WTC11 (cell line): ENCODE data around the gene OXSR1. TPM values are rescaled to one million over a fixed set of nuclear protein-coding genes. Genes with fewer than 3 reads are reported as not detected.

Experiments used
- ATAC-seq: fragments of 200-7000 bp; cut with Tn5 transposase; 2 replicates; pipeline ENCODE4 v1.10.0; 2021; ENCODE audit warnings: mild to moderate bottlenecking, moderate library complexity
- CTCF ChIA-PET: fragments of 300-600 bp; sonication (Branson Sonifier 250); formaldehyde crosslinking; loops from one replicate; lab custom pipeline; 2021; ENCODE audit warnings: antibody characterized with exemption; lab: Charles Lee
- POLR2A ChIA-PET: fragments of 350-600 bp; sonication (Branson Sonifier 250); formaldehyde crosslinking; loops from one replicate; lab custom pipeline; 2021; ENCODE audit warnings: antibody characterized with exemption; lab: Charles Lee
- DNase-seq: peaks from one replicate; pipeline ENCODE4 v3.0.0; 2021; ENCODE audit warnings: low spot score
- H3K27ac Mint-ChIP-seq: 2 replicates; pipeline ENCODE4 v1.8.0; 2021; ENCODE audit warnings: mixed read lengths
- H3K27me3 Mint-ChIP-seq: 2 replicates; pipeline ENCODE4 v1.8.0; 2021; ENCODE audit warnings: low read depth, mild to moderate bottlenecking, moderate library complexity, mixed read lengths
- H3K36me3 Mint-ChIP-seq: 2 replicates; pipeline ENCODE4 v1.8.0; 2021; ENCODE audit warnings: mixed read lengths
- H3K4me1 Mint-ChIP-seq: 2 replicates; pipeline ENCODE4 v1.8.0; 2022; ENCODE audit warnings: mixed read lengths
- H3K4me3 Mint-ChIP-seq: 2 replicates; pipeline ENCODE4 v1.8.0; 2021; ENCODE audit warnings: mild to moderate bottlenecking, moderate library complexity, mixed read lengths
- H3K9me3 Mint-ChIP-seq: 2 replicates; pipeline ENCODE4 v1.8.0; 2021; ENCODE audit warnings: mixed read lengths
- ATF1 ChIP-seq: sonication (generic); formaldehyde crosslinking; IDR thresholded peaks from 2 replicates; pipeline ENCODE4 v1.8.1; 2023; ENCODE audit warnings: mild to moderate bottlenecking, moderate library complexity, missing genetic modification reagents
- CBFB ChIP-seq: sonication (generic); formaldehyde crosslinking; IDR thresholded peaks from 2 replicates; pipeline ENCODE4 v1.8.1; 2022; ENCODE audit warnings: mild to moderate bottlenecking, low read depth, missing genetic modification reagents
- CREB1 ChIP-seq: sonication (generic); formaldehyde crosslinking; IDR thresholded peaks from 2 replicates; pipeline ENCODE4 v1.8.0; 2023; ENCODE audit warnings: mild to moderate bottlenecking, missing genetic modification reagents
- CTCF ChIP-seq: fragments of 200-600 bp; IDR thresholded peaks from 2 replicates; pipeline ENCODE4 v1.8.0; 2022; ENCODE audit warnings: antibody characterized with exemption
- E2F4 ChIP-seq: sonication (generic); formaldehyde crosslinking; IDR thresholded peaks from 2 replicates; pipeline ENCODE4 v1.8.1; 2022; ENCODE audit warnings: low read depth, mild to moderate bottlenecking, moderate library complexity, missing genetic modification reagents, borderline replicate concordance
- ERG ChIP-seq: fragments of 250-450 bp; sonication (Bioruptor Pico); IDR thresholded peaks from 2 replicates; pipeline ENCODE4 v1.8.0; 2021; ENCODE audit warnings: mild to moderate bottlenecking
- FOXK1 ChIP-seq: sonication (generic); formaldehyde crosslinking; IDR thresholded peaks from 2 replicates; pipeline ENCODE4 v1.8.0; 2022; ENCODE audit warnings: mild to moderate bottlenecking, moderate library complexity, missing genetic modification reagents
- FOXP1 ChIP-seq: sonication (generic); formaldehyde crosslinking; IDR thresholded peaks from 2 replicates; pipeline ENCODE4 v1.8.0; 2022; ENCODE audit warnings: missing genetic modification reagents, mild to moderate bottlenecking, moderate library complexity, borderline replicate concordance
- GRHL2 ChIP-seq: fragments of 250-450 bp; sonication (Bioruptor Pico); IDR thresholded peaks from 2 replicates; pipeline ENCODE4 v1.8.0; 2022; ENCODE audit warnings: mild to moderate bottlenecking, moderate library complexity; ENCODE audit not compliant: insufficient replicate concordance, severe bottlenecking
- IRF2 ChIP-seq: sonication (generic); formaldehyde crosslinking; IDR thresholded peaks from 2 replicates; pipeline ENCODE4 v1.8.0; 2022; ENCODE audit warnings: low read depth, missing genetic modification reagents, borderline replicate concordance
- MLX ChIP-seq: sonication (generic); formaldehyde crosslinking; IDR thresholded peaks from 2 replicates; pipeline ENCODE4 v1.8.1; 2023; ENCODE audit warnings: mild to moderate bottlenecking, missing genetic modification reagents, moderate library complexity
- NFATC4 ChIP-seq: fragments of 250-450 bp; sonication (Bioruptor Pico); IDR thresholded peaks from 2 replicates; pipeline ENCODE4 v1.9.0; 2021; ENCODE audit warnings: mild to moderate bottlenecking
- NFYB ChIP-seq: sonication (generic); formaldehyde crosslinking; conservative IDR thresholded peaks from 2 replicates; pipeline ENCODE4 v1.8.0; 2022; ENCODE audit warnings: low read depth, missing genetic modification reagents
- ZBTB21 ChIP-seq: sonication (generic); formaldehyde crosslinking; IDR thresholded peaks from 2 replicates; pipeline ENCODE4 v1.8.1; 2023; ENCODE audit warnings: mild to moderate bottlenecking, missing genetic modification reagents, borderline replicate concordance
- ZNF232 ChIP-seq: sonication (generic); formaldehyde crosslinking; IDR thresholded peaks from 2 replicates; pipeline ENCODE4 v1.8.0; 2022; ENCODE audit warnings: mild to moderate bottlenecking, missing genetic modification reagents
- ZNF263 ChIP-seq: sonication (generic); formaldehyde crosslinking; IDR thresholded peaks from 2 replicates; pipeline ENCODE4 v1.8.1; 2022; ENCODE audit warnings: low read depth, mild to moderate bottlenecking, moderate library complexity, missing genetic modification reagents
- total RNA-seq: library from RNA; stranded (reverse); gene quantifications from 3 replicates; pipeline ENCODE4 v1.2.3, GENCODE V29; 2021
- TF ChIP-seq, protein P1 (sequence below): sonication (generic); formaldehyde crosslinking; IDR thresholded peaks from 2 replicates; pipeline ENCODE4 v1.8.1; 2022; ENCODE audit warnings: mild to moderate bottlenecking, missing genetic modification reagents, moderate library complexity, borderline replicate concordance
- TF ChIP-seq, protein P2 (sequence below): sonication (generic); formaldehyde crosslinking; IDR thresholded peaks from 2 replicates; pipeline ENCODE4 v1.8.1; 2023; ENCODE audit warnings: mild to moderate bottlenecking, missing genetic modification reagents
- TF ChIP-seq, protein P3 (sequence below): sonication (generic); formaldehyde crosslinking; conservative IDR thresholded peaks from 2 replicates; pipeline ENCODE4 v1.8.1; 2023; ENCODE audit warnings: mild to moderate bottlenecking, low read depth, missing genetic modification reagents, moderate library complexity

Gene OXSR1
- total RNA-seq, 1 experiment from 2014 or later: 50.6 TPM

- TF ChIP-seq ZNF232 (CRISPR knock-in tag) (no peak), NFYB (no peak), IRF2 (no peak), NFATC4 (CRISPR knock-in tag) (no peak)
- TF ChIP-seq, all 79 proteins: peak for 0
Measured at GRCh38 chr3:38117163-38117716, 48.1 kb upstream of the OXSR1 start (continued).

DNA sequence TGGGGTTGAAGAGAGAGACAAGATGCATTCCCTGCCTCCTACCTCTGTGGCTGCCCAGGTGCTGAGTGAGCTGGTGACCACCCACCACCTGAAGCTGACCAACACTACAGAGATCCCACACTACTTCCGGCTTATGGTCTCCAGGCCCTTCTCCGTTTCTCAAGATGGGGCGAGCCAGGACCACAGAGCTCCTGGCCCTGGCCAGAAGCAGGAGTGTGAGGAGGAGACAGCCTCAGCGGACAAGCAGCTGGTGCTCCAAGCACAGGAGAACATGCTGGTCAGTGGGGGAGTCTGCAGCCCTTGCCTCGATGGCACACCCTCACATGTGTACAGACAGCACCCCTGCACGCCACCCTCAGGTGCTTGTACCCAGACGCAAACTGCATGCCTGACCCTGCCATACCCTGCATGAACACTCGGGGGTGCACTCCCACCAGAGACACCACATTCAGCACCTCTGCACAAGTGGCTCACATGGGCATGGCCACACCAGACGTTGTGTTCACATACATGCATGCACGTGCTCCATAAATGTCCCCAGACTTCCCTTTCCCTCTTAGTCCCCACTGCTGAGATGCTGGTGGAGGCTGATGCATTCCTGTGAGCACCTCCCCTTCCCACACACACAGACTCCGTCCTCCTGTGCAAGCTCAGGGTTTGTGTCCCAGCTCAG is 47.5 kb upstream of the OXSR1 start:
- Mint-ChIP-seq H3K4me3 (no peak overlapping the region), H3K27me3 (peaks cover 6% of the 10 kb centered on the region), H3K9me3 (no peaks in the 10 kb centered on the region), H3K36me3 (peaks cover 10% of the 10 kb centered on the region)
- peak; percentile 82 for ATAC-seq
- POLR2A ChIA-PET: no interaction called here
- TF ChIP-seq GRHL2: no peak
- TF ChIP-seq CTCF: peak; percentile 60
- TF ChIP-seq FOXP1 (CRISPR knock-in tag): 0 out of 2 replicates have a peak, but pooled peaks have one; percentile 20
- TF ChIP-seq ZBTB21 (CRISPR knock-in tag): no peak
- TF ChIP-seq ATF1 (CRISPR knock-in tag): no peak
- TF ChIP-seq, all 79 proteins: peak for 2
- Mint-ChIP-seq H3K27ac (no peak overlapping the region), H3K4me1 (no peaks in the 10 kb centered on the region)
- peak; percentile 74 for DNase-seq
- CTCF ChIA-PET: interaction anchor here (0.6 to 2.8 kb wide), 13 partner anchors 9 to 229 kb away, joined by 3 to 10 read pairs (median 3); partner anchors contain the start of genes ACAA1, PLCD1 and XYLB

- no peaks in the 10 kb centered on the region for H3K4me1 Mint-ChIP-seq
- H3K27me3 Mint-ChIP-seq: peaks cover 6% of the 10 kb centered on the region
- H3K4me3 Mint-ChIP-seq: no peak overlapping the region
- H3K36me3 Mint-ChIP-seq: peaks cover 15% of the 10 kb centered on the region
- no peak overlapping the region for H3K27ac Mint-ChIP-seq
- no peaks in the 10 kb centered on the region for H3K9me3 Mint-ChIP-seq
- ChIA-PET CTCF (interaction anchor here (0.9 to 2.8 kb wide), 8 partner anchors 9 to 163 kb away, joined by 3 to 10 read pairs (median 3); partner anchors contain the start of genes ACAA1 and PLCD1), POLR2A (no interaction called here)
- DNase-seq (no peak), ATAC-seq (no peak)
- TF ChIP-seq, protein P1, sequence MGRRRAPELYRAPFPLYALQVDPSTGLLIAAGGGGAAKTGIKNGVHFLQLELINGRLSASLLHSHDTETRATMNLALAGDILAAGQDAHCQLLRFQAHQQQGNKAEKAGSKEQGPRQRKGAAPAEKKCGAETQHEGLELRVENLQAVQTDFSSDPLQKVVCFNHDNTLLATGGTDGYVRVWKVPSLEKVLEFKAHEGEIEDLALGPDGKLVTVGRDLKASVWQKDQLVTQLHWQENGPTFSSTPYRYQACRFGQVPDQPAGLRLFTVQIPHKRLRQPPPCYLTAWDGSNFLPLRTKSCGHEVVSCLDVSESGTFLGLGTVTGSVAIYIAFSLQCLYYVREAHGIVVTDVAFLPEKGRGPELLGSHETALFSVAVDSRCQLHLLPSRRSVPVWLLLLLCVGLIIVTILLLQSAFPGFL (CRISPR knock-in tag): no peak
- no peak for TF ChIP-seq E2F4 (CRISPR knock-in tag)
- no peak for TF ChIP-seq FOXP1 (CRISPR knock-in tag)
- no peak for TF ChIP-seq CBFB (CRISPR knock-in tag)
- TF ChIP-seq, protein P2, sequence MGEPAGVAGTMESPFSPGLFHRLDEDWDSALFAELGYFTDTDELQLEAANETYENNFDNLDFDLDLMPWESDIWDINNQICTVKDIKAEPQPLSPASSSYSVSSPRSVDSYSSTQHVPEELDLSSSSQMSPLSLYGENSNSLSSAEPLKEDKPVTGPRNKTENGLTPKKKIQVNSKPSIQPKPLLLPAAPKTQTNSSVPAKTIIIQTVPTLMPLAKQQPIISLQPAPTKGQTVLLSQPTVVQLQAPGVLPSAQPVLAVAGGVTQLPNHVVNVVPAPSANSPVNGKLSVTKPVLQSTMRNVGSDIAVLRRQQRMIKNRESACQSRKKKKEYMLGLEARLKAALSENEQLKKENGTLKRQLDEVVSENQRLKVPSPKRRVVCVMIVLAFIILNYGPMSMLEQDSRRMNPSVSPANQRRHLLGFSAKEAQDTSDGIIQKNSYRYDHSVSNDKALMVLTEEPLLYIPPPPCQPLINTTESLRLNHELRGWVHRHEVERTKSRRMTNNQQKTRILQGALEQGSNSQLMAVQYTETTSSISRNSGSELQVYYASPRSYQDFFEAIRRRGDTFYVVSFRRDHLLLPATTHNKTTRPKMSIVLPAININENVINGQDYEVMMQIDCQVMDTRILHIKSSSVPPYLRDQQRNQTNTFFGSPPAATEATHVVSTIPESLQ (CRISPR knock-in tag): no peak
- TF ChIP-seq CREB1 (CRISPR knock-in tag): no peak
- no peak for TF ChIP-seq ERG (CRISPR knock-in tag)
- no peak for TF ChIP-seq ZNF263
- TF ChIP-seq FOXK1 (CRISPR knock-in tag): no peak
- TF ChIP-seq, protein P3, sequence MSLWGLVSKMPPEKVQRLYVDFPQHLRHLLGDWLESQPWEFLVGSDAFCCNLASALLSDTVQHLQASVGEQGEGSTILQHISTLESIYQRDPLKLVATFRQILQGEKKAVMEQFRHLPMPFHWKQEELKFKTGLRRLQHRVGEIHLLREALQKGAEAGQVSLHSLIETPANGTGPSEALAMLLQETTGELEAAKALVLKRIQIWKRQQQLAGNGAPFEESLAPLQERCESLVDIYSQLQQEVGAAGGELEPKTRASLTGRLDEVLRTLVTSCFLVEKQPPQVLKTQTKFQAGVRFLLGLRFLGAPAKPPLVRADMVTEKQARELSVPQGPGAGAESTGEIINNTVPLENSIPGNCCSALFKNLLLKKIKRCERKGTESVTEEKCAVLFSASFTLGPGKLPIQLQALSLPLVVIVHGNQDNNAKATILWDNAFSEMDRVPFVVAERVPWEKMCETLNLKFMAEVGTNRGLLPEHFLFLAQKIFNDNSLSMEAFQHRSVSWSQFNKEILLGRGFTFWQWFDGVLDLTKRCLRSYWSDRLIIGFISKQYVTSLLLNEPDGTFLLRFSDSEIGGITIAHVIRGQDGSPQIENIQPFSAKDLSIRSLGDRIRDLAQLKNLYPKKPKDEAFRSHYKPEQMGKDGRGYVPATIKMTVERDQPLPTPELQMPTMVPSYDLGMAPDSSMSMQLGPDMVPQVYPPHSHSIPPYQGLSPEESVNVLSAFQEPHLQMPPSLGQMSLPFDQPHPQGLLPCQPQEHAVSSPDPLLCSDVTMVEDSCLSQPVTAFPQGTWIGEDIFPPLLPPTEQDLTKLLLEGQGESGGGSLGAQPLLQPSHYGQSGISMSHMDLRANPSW (CRISPR knock-in tag): no peak
- TF ChIP-seq MLX (CRISPR knock-in tag): no peak
- no peak for TF ChIP-seq IRF2
Measured at GRCh38 chr3:38118421-38119247, 46.7 kb upstream of the OXSR1 start.
